ENCODE results near the gene PDIA2. TPM values are rescaled to one million over a fixed set of nuclear protein-coding genes. Genes with fewer than 3 reads are reported as not detected.

Gene PDIA2
- total RNA-seq, 1 donor from 2014 or later: not detected

DNA sequence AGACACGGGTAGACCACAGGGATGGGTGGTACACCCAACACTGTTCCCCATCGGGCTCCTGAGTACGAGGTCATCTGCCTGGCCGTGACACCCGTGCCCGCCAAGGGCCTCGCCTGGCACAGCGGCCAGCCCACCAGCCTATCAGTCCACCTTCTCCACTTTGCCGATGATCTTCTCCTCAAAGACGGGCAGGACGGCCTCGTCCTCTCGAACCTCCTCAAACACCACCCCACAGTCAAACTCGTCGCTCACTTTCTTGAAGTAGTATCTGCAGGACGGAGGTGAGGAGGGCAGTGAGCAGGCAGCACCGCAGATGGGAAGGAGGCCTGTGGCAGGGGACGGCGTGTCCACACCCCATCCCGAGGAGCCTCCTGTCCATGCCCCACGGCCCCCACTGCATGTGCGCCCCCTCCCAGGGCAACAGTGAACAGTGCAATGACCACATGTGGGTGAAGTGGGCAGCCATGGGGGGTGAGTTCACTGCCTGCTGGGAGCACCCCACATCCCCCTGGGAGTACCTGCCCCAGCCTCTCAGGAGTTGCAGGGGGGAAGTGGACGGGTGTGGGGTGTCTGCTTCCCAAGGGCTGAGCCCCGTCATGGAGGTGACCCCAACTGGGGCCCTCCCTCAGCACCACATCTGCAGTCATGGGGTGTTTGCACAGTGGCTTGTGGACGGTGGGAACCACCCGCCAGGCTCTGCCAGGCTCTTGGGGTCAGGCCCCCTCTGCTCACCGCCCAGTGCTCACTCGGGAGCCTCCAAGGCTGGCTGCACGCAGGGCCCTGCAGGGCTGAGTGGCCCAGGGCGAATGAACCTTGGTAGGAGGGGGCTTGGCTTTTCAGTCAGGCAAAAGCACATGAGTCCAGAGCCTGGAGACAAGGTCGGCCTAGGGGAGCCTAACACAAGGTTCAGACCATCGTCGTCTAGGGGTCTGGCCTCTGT, 5.3 kb downstream of the PDIA2 start:
- TF ChIP-seq POLR2A (IDR thresholded peaks at IDR 0.05): no peak
- TF ChIP-seq POLR2AphosphoS5 (IDR thresholded peaks at IDR 0.05; ENCODE audit: insufficient read depth in 1 of 2, low read depth in 1 of 2): no peak
- TF ChIP-seq, protein P1, sequence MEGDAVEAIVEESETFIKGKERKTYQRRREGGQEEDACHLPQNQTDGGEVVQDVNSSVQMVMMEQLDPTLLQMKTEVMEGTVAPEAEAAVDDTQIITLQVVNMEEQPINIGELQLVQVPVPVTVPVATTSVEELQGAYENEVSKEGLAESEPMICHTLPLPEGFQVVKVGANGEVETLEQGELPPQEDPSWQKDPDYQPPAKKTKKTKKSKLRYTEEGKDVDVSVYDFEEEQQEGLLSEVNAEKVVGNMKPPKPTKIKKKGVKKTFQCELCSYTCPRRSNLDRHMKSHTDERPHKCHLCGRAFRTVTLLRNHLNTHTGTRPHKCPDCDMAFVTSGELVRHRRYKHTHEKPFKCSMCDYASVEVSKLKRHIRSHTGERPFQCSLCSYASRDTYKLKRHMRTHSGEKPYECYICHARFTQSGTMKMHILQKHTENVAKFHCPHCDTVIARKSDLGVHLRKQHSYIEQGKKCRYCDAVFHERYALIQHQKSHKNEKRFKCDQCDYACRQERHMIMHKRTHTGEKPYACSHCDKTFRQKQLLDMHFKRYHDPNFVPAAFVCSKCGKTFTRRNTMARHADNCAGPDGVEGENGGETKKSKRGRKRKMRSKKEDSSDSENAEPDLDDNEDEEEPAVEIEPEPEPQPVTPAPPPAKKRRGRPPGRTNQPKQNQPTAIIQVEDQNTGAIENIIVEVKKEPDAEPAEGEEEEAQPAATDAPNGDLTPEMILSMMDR (IDR thresholded peaks at IDR 0.05): no peak
- Histone ChIP-seq H3K27ac (no peak overlapping the region), H3K27me3 (no peaks in the 10 kb centered on the region), H3K9me3 (no peaks in the 10 kb centered on the region), H3K4me1 (no peaks in the 10 kb centered on the region), H3K36me3 (peaks cover 0 to 55% of the 10 kb centered on the region in 2 donors), H3K4me3 (no peak overlapping the region)
- intact Hi-C loops (cut with DNase I): no loop called here
- DNase-seq (ENCODE audit: extremely low spot score in 2 of 2): no peak

DNA sequence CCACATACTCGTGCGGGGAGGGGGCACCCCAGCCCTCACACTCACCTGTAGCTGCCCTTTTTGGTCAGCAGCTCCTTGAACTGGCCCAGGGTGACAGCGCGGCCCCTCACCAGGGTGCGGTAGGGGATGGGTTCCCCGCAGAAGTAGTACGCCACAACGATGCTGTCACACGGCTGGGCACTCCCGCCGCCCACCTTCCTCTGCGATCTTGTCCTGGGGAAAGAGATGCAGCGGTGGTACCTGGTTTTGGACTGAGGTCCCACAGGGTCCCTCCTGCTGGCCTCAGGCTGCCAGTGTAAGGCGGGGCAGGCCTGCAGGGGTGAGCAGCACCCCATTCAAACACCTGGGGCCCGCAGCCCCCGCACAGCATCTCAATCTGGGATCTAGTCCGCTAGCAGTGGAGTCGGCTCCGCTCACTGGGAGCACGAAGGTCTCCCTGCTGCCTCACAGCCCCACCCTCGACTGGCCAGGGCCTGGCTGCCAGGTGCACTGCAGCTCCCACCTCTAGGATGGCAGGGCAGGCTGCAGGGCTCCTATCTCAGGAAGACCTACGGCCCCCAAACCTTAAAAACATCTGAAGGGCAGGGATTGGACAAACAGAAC, 6.5 kb downstream of the PDIA2 start:
- no peak for DNase-seq (ENCODE audit: extremely low spot score in 2 of 2)
- peaks cover 0 to 59% of the 10 kb centered on the region in 2 donors for H3K36me3 ChIP-seq
- TF ChIP-seq POLR2AphosphoS5 (IDR thresholded peaks at IDR 0.05; ENCODE audit: insufficient read depth in 1 of 2, low read depth in 1 of 2): no peak
- TF ChIP-seq, protein P1 (IDR thresholded peaks at IDR 0.05): no peak
- no peak for TF ChIP-seq POLR2A (IDR thresholded peaks at IDR 0.05)
- no peak overlapping the region for H3K27ac ChIP-seq
- H3K4me1 ChIP-seq: no peaks in the 10 kb centered on the region
- no peaks in the 10 kb centered on the region for H3K9me3 ChIP-seq
- H3K4me3 ChIP-seq: no peak overlapping the region
- intact Hi-C loops (cut with DNase I): no loop called here
- H3K27me3 ChIP-seq: no peaks in the 10 kb centered on the region

DNA sequence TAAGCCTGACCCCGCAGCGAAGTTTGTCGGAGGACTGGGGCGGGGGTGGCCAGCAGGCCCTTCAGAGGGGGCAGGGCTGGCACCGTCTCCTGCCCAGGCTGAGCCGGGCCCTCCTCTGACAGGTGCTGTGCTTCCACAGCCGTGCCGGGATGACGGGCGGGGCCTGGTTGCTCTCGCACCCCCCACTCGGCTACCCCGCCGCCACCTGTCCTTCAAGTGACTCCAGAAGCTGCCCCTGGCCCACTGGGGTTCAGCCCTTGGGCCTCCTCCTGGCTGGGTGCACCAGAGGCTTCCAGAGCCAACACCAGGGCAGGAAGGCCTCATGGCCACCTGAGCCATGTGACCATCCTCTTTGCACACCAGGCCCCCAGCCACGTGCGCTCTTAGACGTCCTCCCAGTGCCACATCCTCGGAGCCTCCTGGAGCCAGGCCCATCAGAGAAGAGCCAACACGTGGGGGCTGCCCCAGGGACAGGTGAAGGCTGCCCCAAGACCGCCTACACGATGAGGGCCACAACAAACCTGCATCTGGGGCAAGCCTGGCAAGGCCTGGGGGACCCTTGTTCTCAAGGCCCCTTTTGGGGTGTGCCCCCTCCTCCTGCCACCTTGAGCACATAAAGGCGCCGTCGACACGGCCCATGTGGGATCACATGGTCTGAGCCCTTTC, 7.2 kb downstream of the PDIA2 start:
- Histone ChIP-seq H3K27ac (no peak overlapping the region), H3K36me3 (peaks cover 0 to 59% of the 10 kb centered on the region in 2 donors), H3K4me3 (no peak overlapping the region), H3K4me1 (no peaks in the 10 kb centered on the region), H3K27me3 (no peaks in the 10 kb centered on the region), H3K9me3 (no peaks in the 10 kb centered on the region)
- no peak for TF ChIP-seq POLR2AphosphoS5 (IDR thresholded peaks at IDR 0.05; ENCODE audit: insufficient read depth in 1 of 2, low read depth in 1 of 2)
- no peak for TF ChIP-seq POLR2A (IDR thresholded peaks at IDR 0.05)
- TF ChIP-seq, protein P1 (IDR thresholded peaks at IDR 0.05): no peak
- no peak for DNase-seq (ENCODE audit: extremely low spot score in 2 of 2)
- intact Hi-C loops (cut with DNase I): no loop called here

DNA sequence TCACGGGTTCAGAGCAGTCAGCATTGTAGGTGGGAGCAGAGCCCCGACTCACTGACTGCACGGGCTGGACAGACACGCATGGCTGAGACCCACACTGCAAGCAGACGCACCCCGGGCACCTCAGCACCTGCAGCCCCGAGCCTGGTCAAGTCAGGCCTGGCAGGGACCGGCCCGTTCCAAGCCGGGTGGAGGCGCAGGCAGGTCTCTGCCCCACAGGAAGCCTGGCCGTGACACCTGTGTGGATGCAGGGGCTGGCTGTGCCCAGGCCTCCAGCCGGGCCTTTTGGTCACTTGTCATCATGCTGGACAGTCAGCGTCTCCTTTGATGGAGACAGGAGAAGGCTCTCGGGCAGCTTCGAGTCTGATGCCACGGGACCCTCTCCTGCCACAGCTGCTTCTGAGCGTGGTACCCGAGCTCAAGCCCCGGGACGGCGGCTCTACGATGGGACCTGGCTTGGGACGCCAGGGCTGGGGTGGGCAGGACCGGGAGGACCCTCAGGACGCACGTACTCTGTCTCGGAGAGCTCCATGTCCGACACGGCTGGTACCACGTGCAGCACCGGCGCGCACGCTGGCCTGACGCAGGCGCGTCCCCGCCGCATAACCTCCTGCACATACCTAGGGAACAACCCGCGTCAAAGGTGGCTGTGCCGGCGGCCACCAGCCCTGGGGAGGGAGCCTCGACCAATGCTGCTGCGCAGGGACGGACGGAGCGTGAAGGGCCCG, 7.9 kb downstream of the PDIA2 start:
- H3K27me3 ChIP-seq: no peaks in the 10 kb centered on the region
- H3K36me3 ChIP-seq: peaks cover 0 to 59% of the 10 kb centered on the region in 2 donors
- no peaks in the 10 kb centered on the region for H3K9me3 ChIP-seq
- H3K27ac ChIP-seq: no peak overlapping the region
- no peak for TF ChIP-seq POLR2A (IDR thresholded peaks at IDR 0.05)
- TF ChIP-seq, protein P1 (IDR thresholded peaks at IDR 0.05): no peak
- no peak for TF ChIP-seq POLR2AphosphoS5 (IDR thresholded peaks at IDR 0.05; ENCODE audit: insufficient read depth in 1 of 2, low read depth in 1 of 2)
- no peak overlapping the region for H3K4me3 ChIP-seq
- intact Hi-C loops (cut with DNase I): no loop called here
- no peaks in the 10 kb centered on the region for H3K4me1 ChIP-seq
- no peak for DNase-seq (ENCODE audit: extremely low spot score in 2 of 2)

Measured in vagina (tissue), 2 donors.